HL-60 (cell line): ENCODE data around the gene NMUR1.

Source experiments
- DNase-seq, 2 experiments: peaks; one replicate each; pipeline ENCODE4 v3.0.0-alpha.2; 2010 to 2020; ENCODE audit warnings: low read depth in 1 of 2, low spot score in 1 of 2
- H3K27ac ChIP-seq: fragments of 250-450 bp; sonication (Bioruptor Pico); replicated peaks from 2 replicates; pipeline ENCODE4 v1.5.1; 2020; ENCODE audit warnings: mild to moderate bottlenecking, moderate library complexity
- H3K27me3 ChIP-seq: fragments of 250-450 bp; sonication (Bioruptor Pico); 2 replicates; pipeline ENCODE4 v1.5.1; 2021; ENCODE audit warnings: mild to moderate bottlenecking, moderate library complexity; ENCODE audit not compliant: insufficient read depth, poor library complexity, severe bottlenecking
- H3K4me3 ChIP-seq: replicated peaks from 2 replicates; pipeline ENCODE4 v1.5.1; 2011; ENCODE audit warnings: mild to moderate bottlenecking, control low read depth, low read length; ENCODE audit not compliant: insufficient read depth
- CTCF ChIP-seq: IDR thresholded peaks from one replicate; pipeline ENCODE4 v1.5.1; 2011; ENCODE audit warnings: low read length, control low read depth, inconsistent platforms; ENCODE audit not compliant: insufficient read depth
- GABPA ChIP-seq: IDR thresholded peaks from 2 replicates; pipeline ENCODE4 v1.6.1; 2012; ENCODE audit warnings: low read depth
- POLR2AphosphoS5 ChIP-seq: IDR thresholded peaks from 2 replicates; pipeline ENCODE4 v1.6.1; 2012; ENCODE audit warnings: low read depth
- REST ChIP-seq: IDR thresholded peaks from 2 replicates; pipeline ENCODE4 v1.6.1; 2012; ENCODE audit warnings: low read depth; ENCODE audit not compliant: insufficient replicate concordance
- SPI1 ChIP-seq: IDR thresholded peaks from 2 replicates; pipeline ENCODE4 v1.6.1; 2012; ENCODE audit warnings: low read depth, mild to moderate bottlenecking, borderline replicate concordance

Gene NMUR1

GRCh38 chr2:231479455-231479854 lies 50.8 kb downstream of the NMUR1 start:
- H3K4me3 ChIP-seq: no peak overlapping the region
- H3K27ac ChIP-seq: no peak overlapping the region
- no peak for TF ChIP-seq CTCF
- no peak for TF ChIP-seq POLR2AphosphoS5
- TF ChIP-seq SPI1: no peak
- no peak for TF ChIP-seq GABPA
- no peak for TF ChIP-seq REST
- no peak for DNase-seq
- H3K27me3 ChIP-seq: no peaks in the 10 kb centered on the region

- TF ChIP-seq GABPA (no peak), POLR2AphosphoS5 (no peak), CTCF (no peak), REST (no peak), SPI1 (no peak)
- H3K27me3 ChIP-seq: no peaks in the 10 kb centered on the region
- DNase-seq: no peak
These were observed 53.3 kb downstream of the NMUR1 start for GRCh38 chr2:231476920-231477319.

GRCh38 chr2:231475965-231476364 lies 54.3 kb downstream of the NMUR1 start:
- no peak overlapping the region for H3K27ac ChIP-seq
- H3K4me3 ChIP-seq: no peak overlapping the region
- no peak for DNase-seq
- H3K27me3 ChIP-seq: no peaks in the 10 kb centered on the region
- TF ChIP-seq SPI1: no peak

More at GRCh38 chr2:231476920-231477319, 53.3 kb downstream of the NMUR1 start:
- Histone ChIP-seq H3K27ac (no peak overlapping the region), H3K4me3 (no peak overlapping the region)
